HEK293 (cell line): ENCODE results near the gene UBA6.

ENCODE experiments used
- GLIS1 ChIP-seq: fragments of 450-650 bp; formaldehyde crosslinking; IDR thresholded peaks from 2 replicates; pipeline ENCODE4 v1.5.1; 2016; ENCODE audit warnings: missing biosample characterization, missing genetic modification characterization
- KLF1 ChIP-seq: fragments of 450-650 bp; formaldehyde crosslinking; IDR thresholded peaks from 2 replicates; pipeline ENCODE4 v1.5.1; 2016; ENCODE audit warnings: missing biosample characterization, missing genetic modification characterization
- RBAK ChIP-seq: fragments of 450-650 bp; formaldehyde crosslinking; IDR thresholded peaks from 2 replicates; pipeline ENCODE4 v1.5.1; 2016; ENCODE audit warnings: missing biosample characterization, missing genetic modification characterization
- SALL2 ChIP-seq: fragments of 450-650 bp; formaldehyde crosslinking; IDR thresholded peaks from 2 replicates; pipeline ENCODE4 v1.5.0; 2017; ENCODE audit warnings: missing biosample characterization, mild to moderate bottlenecking, missing genetic modification characterization, borderline replicate concordance
- SP2 ChIP-seq: fragments of 450-650 bp; formaldehyde crosslinking; IDR thresholded peaks from 2 replicates; pipeline ENCODE4 v1.5.1; 2016; ENCODE audit warnings: missing biosample characterization, missing genetic modification characterization
- ZBTB1 ChIP-seq: fragments of 450-650 bp; formaldehyde crosslinking; IDR thresholded peaks from 2 replicates; pipeline ENCODE4 v1.5.1; 2016; ENCODE audit warnings: missing biosample characterization, missing genetic modification characterization
- ZBTB21 ChIP-seq: fragments of 450-650 bp; formaldehyde crosslinking; IDR thresholded peaks from 2 replicates; pipeline ENCODE4 v1.5.1; 2017; ENCODE audit warnings: missing biosample characterization, missing genetic modification characterization
- ZBTB48 ChIP-seq: fragments of 450-650 bp; formaldehyde crosslinking; IDR thresholded peaks from 2 replicates; pipeline ENCODE4 v1.5.1; 2016; ENCODE audit warnings: missing biosample characterization, missing genetic modification characterization
- ZBTB7A ChIP-seq: fragments of 450-650 bp; formaldehyde crosslinking; IDR thresholded peaks from 2 replicates; pipeline ENCODE4 v1.5.1; 2016; ENCODE audit warnings: low read depth, missing biosample characterization, missing genetic modification characterization
- ZFP3 ChIP-seq: fragments of 450-650 bp; formaldehyde crosslinking; IDR thresholded peaks from 2 replicates; pipeline ENCODE4 v1.5.1; 2016; ENCODE audit warnings: low read depth, missing biosample characterization, missing genetic modification characterization
- ZNF10 ChIP-seq: fragments of 450-650 bp; formaldehyde crosslinking; IDR thresholded peaks from 2 replicates; pipeline ENCODE4 v1.5.1; 2017; ENCODE audit warnings: missing biosample characterization, missing genetic modification characterization
- ZNF133 ChIP-seq: fragments of 450-650 bp; formaldehyde crosslinking; IDR thresholded peaks from 2 replicates; pipeline ENCODE4 v1.5.1; 2016; ENCODE audit warnings: missing biosample characterization, missing genetic modification characterization
- ZNF138 ChIP-seq: fragments of 450-650 bp; formaldehyde crosslinking; IDR thresholded peaks from 2 replicates; pipeline ENCODE4 v1.5.1; 2016; ENCODE audit warnings: missing biosample characterization, missing genetic modification characterization, borderline replicate concordance
- ZNF174 ChIP-seq: fragments of 450-650 bp; formaldehyde crosslinking; IDR thresholded peaks from 2 replicates; pipeline ENCODE4 v1.5.0; 2017; ENCODE audit warnings: missing biosample characterization, mild to moderate bottlenecking, missing genetic modification characterization
- ZNF19 ChIP-seq: fragments of 450-650 bp; formaldehyde crosslinking; IDR thresholded peaks from 2 replicates; pipeline ENCODE4; 2016; ENCODE audit warnings: missing biosample characterization, missing genetic modification characterization, low read depth
- ZNF24 ChIP-seq: fragments of 450-650 bp; formaldehyde crosslinking; IDR thresholded peaks from 2 replicates; pipeline ENCODE4 v1.5.1; 2016; ENCODE audit warnings: missing biosample characterization, missing genetic modification characterization
- ZNF266 ChIP-seq: fragments of 450-650 bp; formaldehyde crosslinking; IDR thresholded peaks from 2 replicates; pipeline ENCODE4 v1.5.1; 2016; ENCODE audit warnings: missing biosample characterization, missing genetic modification characterization, low read depth
- ZNF341 ChIP-seq: fragments of 450-650 bp; formaldehyde crosslinking; IDR thresholded peaks from 2 replicates; pipeline ENCODE4; 2016; ENCODE audit warnings: low read depth, missing biosample characterization, missing genetic modification characterization
- ZNF350 ChIP-seq: fragments of 450-650 bp; formaldehyde crosslinking; IDR thresholded peaks from 2 replicates; pipeline ENCODE4 v1.5.0; 2017; ENCODE audit warnings: missing biosample characterization, mild to moderate bottlenecking, missing genetic modification characterization
- ZNF426 ChIP-seq: fragments of 450-650 bp; formaldehyde crosslinking; IDR thresholded peaks from 2 replicates; pipeline ENCODE4 v1.5.1; 2017; ENCODE audit warnings: missing biosample characterization, missing genetic modification characterization, mild to moderate bottlenecking, inconsistent platforms, moderate library complexity
- ZNF549 ChIP-seq: fragments of 450-650 bp; IDR thresholded peaks from 2 replicates; pipeline ENCODE4 v1.5.1; 2018; ENCODE audit warnings: missing biosample characterization, missing genetic modification characterization, mild to moderate bottlenecking, inconsistent platforms, moderate library complexity
- ZNF555 ChIP-seq: fragments of 450-650 bp; formaldehyde crosslinking; conservative IDR thresholded peaks from 2 replicates; pipeline ENCODE4 v1.5.1; 2017; ENCODE audit warnings: missing biosample characterization, mild to moderate bottlenecking, missing genetic modification characterization, inconsistent platforms
- ZNF571 ChIP-seq: fragments of 450-650 bp; formaldehyde crosslinking; IDR thresholded peaks from 2 replicates; pipeline ENCODE4 v1.5.0; 2017; ENCODE audit warnings: missing biosample characterization, missing genetic modification characterization
- ZNF585B ChIP-seq: fragments of 450-650 bp; formaldehyde crosslinking; IDR thresholded peaks from 2 replicates; pipeline ENCODE4 v1.5.1; 2016; ENCODE audit warnings: missing biosample characterization, missing genetic modification characterization
- ZNF600 ChIP-seq: fragments of 450-650 bp; formaldehyde crosslinking; IDR thresholded peaks from 2 replicates; pipeline ENCODE4 v1.5.1; 2016; ENCODE audit warnings: missing biosample characterization, missing genetic modification characterization
- ZNF629 ChIP-seq: fragments of 450-650 bp; formaldehyde crosslinking; IDR thresholded peaks from 2 replicates; pipeline ENCODE4 v1.5.1; 2017; ENCODE audit warnings: missing biosample characterization, missing genetic modification characterization
- ZNF658 ChIP-seq: fragments of 450-650 bp; formaldehyde crosslinking; IDR thresholded peaks from 2 replicates; pipeline ENCODE4; 2016; ENCODE audit warnings: missing biosample characterization, missing genetic modification characterization
- ZNF707 ChIP-seq: fragments of 450-650 bp; formaldehyde crosslinking; IDR thresholded peaks from 2 replicates; pipeline ENCODE4 v1.5.1; 2016; ENCODE audit warnings: missing biosample characterization, missing genetic modification characterization
- ZNF776 ChIP-seq: fragments of 450-650 bp; formaldehyde crosslinking; IDR thresholded peaks from 2 replicates; pipeline ENCODE4 v1.5.0; 2017; ENCODE audit warnings: missing biosample characterization, missing genetic modification characterization, borderline replicate concordance
- ZSCAN30 ChIP-seq: fragments of 450-650 bp; IDR thresholded peaks from 2 replicates; pipeline ENCODE4 v1.5.1; 2018; ENCODE audit warnings: missing biosample characterization, mild to moderate bottlenecking, missing genetic modification characterization, moderate library complexity
- ZXDB ChIP-seq: fragments of 450-650 bp; formaldehyde crosslinking; IDR thresholded peaks from 2 replicates; pipeline ENCODE4 v1.5.1; 2016; ENCODE audit warnings: missing biosample characterization, missing genetic modification characterization
- TF ChIP-seq, protein P1 (sequence below): fragments of 450-650 bp; formaldehyde crosslinking; conservative IDR thresholded peaks from 2 replicates; pipeline ENCODE4 v1.5.1; 2016; ENCODE audit warnings: low read depth, missing biosample characterization, missing genetic modification characterization
- TF ChIP-seq, protein P2 (sequence below): fragments of 450-650 bp; formaldehyde crosslinking; IDR thresholded peaks from 2 replicates; pipeline ENCODE4 v1.5.1; 2016; ENCODE audit warnings: missing biosample characterization, missing genetic modification characterization
- TF ChIP-seq, protein P3 (sequence below): fragments of 450-650 bp; formaldehyde crosslinking; IDR thresholded peaks from 2 replicates; pipeline ENCODE4 v1.5.1; 2017; ENCODE audit warnings: missing biosample characterization, missing genetic modification characterization
- TF ChIP-seq, protein P4 (sequence below): fragments of 450-650 bp; formaldehyde crosslinking; IDR thresholded peaks from 2 replicates; pipeline ENCODE4 v1.5.1; 2016; ENCODE audit warnings: missing biosample characterization, missing genetic modification characterization

UBA6 gene

DNA sequence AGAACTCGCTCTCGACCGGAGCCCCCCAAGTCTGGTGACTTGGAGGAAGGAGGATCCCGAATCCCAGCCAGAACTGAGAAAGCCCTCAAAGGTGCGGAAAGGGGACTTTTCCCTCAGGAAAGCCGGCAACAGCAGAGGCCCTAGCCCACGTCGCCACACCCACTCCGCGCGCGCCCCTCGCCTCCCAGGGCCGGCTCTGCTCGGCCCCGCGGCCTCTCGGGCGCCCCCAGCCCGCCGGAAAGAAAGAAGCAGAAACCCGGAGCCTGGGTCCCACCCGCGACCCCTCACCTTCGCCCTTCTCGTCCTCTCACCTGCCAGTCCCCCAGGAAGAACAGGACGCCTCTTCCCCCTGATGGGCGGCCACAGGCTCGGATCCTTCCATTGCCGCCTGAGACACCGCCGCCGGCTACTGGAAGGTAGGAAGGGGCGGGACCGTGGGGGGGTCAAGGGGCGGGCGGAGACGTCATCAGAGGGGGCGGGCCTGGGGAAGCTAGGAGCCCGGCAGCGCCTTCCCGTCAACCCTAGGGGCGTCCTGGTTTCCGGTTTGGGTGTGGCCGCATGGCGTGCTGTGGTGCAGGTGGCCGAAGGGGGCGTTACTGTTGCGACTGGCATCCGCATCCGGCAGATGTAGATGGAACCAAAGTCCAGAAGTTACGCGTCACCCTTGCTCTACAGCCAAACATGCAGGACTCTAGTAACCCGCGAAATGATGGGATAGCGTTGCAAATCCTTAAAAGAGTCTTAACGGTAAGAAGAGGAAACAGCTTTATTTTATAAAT is at the start of gene UBA6 (continued):
- TF ChIP-seq ZNF571: no peak
- TF ChIP-seq SP2 (tag by site-specific recombination): peak; percentile 92
- no peak for TF ChIP-seq ZNF133 (tag by site-specific recombination)
- no peak for TF ChIP-seq ZNF10 (tag by site-specific recombination)
- TF ChIP-seq, protein P1, sequence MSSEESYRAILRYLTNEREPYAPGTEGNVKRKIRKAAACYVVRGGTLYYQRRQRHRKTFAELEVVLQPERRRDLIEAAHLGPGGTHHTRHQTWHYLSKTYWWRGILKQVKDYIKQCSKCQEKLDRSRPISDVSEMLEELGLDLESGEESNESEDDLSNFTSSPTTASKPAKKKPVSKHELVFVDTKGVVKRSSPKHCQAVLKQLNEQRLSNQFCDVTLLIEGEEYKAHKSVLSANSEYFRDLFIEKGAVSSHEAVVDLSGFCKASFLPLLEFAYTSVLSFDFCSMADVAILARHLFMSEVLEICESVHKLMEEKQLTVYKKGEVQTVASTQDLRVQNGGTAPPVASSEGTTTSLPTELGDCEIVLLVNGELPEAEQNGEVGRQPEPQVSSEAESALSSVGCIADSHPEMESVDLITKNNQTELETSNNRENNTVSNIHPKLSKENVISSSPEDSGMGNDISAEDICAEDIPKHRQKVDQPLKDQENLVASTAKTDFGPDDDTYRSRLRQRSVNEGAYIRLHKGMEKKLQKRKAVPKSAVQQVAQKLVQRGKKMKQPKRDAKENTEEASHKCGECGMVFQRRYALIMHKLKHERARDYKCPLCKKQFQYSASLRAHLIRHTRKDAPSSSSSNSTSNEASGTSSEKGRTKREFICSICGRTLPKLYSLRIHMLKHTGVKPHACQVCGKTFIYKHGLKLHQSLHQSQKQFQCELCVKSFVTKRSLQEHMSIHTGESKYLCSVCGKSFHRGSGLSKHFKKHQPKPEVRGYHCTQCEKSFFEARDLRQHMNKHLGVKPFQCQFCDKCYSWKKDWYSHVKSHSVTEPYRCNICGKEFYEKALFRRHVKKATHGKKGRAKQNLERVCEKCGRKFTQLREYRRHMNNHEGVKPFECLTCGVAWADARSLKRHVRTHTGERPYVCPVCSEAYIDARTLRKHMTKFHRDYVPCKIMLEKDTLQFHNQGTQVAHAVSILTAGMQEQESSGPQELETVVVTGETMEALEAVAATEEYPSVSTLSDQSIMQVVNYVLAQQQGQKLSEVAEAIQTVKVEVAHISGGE: peak; percentile 87
- TF ChIP-seq, protein P2, sequence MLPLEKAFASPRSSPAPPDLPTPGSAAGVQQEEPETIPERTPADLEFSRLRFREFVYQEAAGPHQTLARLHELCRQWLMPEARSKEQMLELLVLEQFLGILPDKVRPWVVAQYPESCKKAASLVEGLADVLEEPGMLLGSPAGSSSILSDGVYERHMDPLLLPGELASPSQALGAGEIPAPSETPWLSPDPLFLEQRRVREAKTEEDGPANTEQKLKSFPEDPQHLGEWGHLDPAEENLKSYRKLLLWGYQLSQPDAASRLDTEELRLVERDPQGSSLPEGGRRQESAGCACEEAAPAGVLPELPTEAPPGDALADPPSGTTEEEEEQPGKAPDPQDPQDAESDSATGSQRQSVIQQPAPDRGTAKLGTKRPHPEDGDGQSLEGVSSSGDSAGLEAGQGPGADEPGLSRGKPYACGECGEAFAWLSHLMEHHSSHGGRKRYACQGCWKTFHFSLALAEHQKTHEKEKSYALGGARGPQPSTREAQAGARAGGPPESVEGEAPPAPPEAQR (tag by site-specific recombination): no peak
- TF ChIP-seq GLIS1 (tag by site-specific recombination): peak; percentile 40; the same call in 1 of the 2 replicates
- TF ChIP-seq ZNF629 (tag by site-specific recombination): peak; percentile 73
- TF ChIP-seq ZNF585B (tag by site-specific recombination): no peak
- no peak for TF ChIP-seq ZBTB48
- TF ChIP-seq ZNF138 (tag by site-specific recombination): no peak
- TF ChIP-seq, protein P3, sequence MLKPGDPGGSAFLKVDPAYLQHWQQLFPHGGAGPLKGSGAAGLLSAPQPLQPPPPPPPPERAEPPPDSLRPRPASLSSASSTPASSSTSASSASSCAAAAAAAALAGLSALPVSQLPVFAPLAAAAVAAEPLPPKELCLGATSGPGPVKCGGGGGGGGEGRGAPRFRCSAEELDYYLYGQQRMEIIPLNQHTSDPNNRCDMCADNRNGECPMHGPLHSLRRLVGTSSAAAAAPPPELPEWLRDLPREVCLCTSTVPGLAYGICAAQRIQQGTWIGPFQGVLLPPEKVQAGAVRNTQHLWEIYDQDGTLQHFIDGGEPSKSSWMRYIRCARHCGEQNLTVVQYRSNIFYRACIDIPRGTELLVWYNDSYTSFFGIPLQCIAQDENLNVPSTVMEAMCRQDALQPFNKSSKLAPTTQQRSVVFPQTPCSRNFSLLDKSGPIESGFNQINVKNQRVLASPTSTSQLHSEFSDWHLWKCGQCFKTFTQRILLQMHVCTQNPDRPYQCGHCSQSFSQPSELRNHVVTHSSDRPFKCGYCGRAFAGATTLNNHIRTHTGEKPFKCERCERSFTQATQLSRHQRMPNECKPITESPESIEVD: no peak
- TF ChIP-seq ZNF24: no peak
- TF ChIP-seq ZNF19 (tag by site-specific recombination): no peak
- no peak for TF ChIP-seq ZNF426 (tag by site-specific recombination)
- no peak for TF ChIP-seq ZBTB21 (tag by site-specific recombination)
- no peak for TF ChIP-seq ZXDB (tag by site-specific recombination)
- TF ChIP-seq ZBTB7A: no peak
- no peak for TF ChIP-seq ZNF776 (tag by site-specific recombination)
- TF ChIP-seq ZSCAN30: no peak
- TF ChIP-seq SALL2 (tag by site-specific recombination): no peak
- no peak for TF ChIP-seq ZNF350
- TF ChIP-seq KLF1 (tag by site-specific recombination): peak; percentile 75
- no peak for TF ChIP-seq RBAK
- no peak for TF ChIP-seq ZNF341 (tag by site-specific recombination)
- TF ChIP-seq ZNF174: no peak
- TF ChIP-seq ZNF600: no peak
- TF ChIP-seq ZNF555 (tag by site-specific recombination): no peak
- TF ChIP-seq ZFP3 (tag by site-specific recombination): no peak
- TF ChIP-seq ZNF658 (tag by site-specific recombination): no peak
- no peak for TF ChIP-seq ZNF266 (tag by site-specific recombination)
- no peak for TF ChIP-seq ZNF549 (tag by site-specific recombination)
- no peak for TF ChIP-seq ZNF707
- no peak for TF ChIP-seq ZBTB1 (tag by site-specific recombination)
- TF ChIP-seq, protein P4, sequence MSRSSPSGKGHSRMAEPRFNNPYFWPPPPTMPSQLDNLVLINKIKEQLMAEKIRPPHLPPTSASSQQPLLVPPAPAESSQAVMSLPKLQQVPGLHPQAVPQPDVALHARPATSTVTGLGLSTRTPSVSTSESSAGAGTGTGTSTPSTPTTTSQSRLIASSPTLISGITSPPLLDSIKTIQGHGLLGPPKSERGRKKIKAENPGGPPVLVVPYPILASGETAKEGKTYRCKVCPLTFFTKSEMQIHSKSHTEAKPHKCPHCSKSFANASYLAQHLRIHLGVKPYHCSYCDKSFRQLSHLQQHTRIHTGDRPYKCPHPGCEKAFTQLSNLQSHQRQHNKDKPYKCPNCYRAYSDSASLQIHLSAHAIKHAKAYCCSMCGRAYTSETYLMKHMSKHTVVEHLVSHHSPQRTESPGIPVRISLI (tag by site-specific recombination): no peak
